ENCODE data around the gene SLC38A4.

GRCh38 chr12:46779063-46779462 lies 46.7 kb downstream of the SLC38A4 start:
- TF ChIP-seq POLR2AphosphoS5 (IDR thresholded peaks at IDR 0.05; ENCODE audit: low read depth, low read length) (no peak), TAF1 (IDR thresholded peaks at IDR 0.05; ENCODE audit: borderline replicate concordance, insufficient read depth, low read length) (no peak), REST (IDR thresholded peaks at IDR 0.05; ENCODE audit: insufficient read depth in 1 of 2, low read depth in 2 of 2, low read length in 2 of 2) (no peak)

Measured in PFSK-1 (cell line).